HCT116 (cell line): Measurements from ENCODE around the gene TMEM165. TPM values are rescaled to one million over a fixed set of nuclear protein-coding genes. Genes with fewer than 3 reads are reported as not detected.

Experiments
- ATAC-seq: fragments of 200-7000 bp; cut with Tn5 transposase; 2 replicates; pipeline ENCODE4 v1.9.1; 2020; ENCODE audit warnings: mild to moderate bottlenecking, moderate library complexity
- BruUV-seq: library from RNA; stranded (reverse); fragments of 400-500 nt; replicated peaks from 2 replicates; lab custom pipeline; 2021; lab: Mats Ljungman, UMichigan
- CTCF ChIA-PET: fragments of 300-600 bp; sonication (Branson Sonifier 250); formaldehyde crosslinking; loops from one replicate; lab custom pipeline; 2021; ENCODE audit warnings: antibody characterized with exemption; lab: Charles Lee
- POLR2A ChIA-PET: fragments of 300-600, 350-600 bp; sonication (Branson Sonifier 250); formaldehyde crosslinking; loops from one replicate; lab custom pipeline; 2021; ENCODE audit warnings: antibody characterized with exemption; lab: Charles Lee
- RAD21 ChIA-PET, 2 experiments: fragments of 300-600 bp; sonication (Branson Sonifier 250); formaldehyde crosslinking; loops; one replicate each; lab custom pipeline; 2023; ENCODE audit warnings: low total read pairs in 2 of 2; ENCODE audit not compliant: uncharacterized antibody in 2 of 2, unreplicated experiment in 2 of 2, low non-redundant PET in 1 of 2; lab: Charles Lee
- DNase-seq: peaks from one replicate; pipeline ENCODE4 v3.0.0-alpha.2; 2010; ENCODE audit warnings: low read depth, low spot score
- H2AFZ ChIP-seq: fragments of 200-600 bp; shearing (Covaris generic), sonication (generic); 2 replicates; pipeline ENCODE4 v1.6.1; 2017; ENCODE audit warnings: low read depth, mixed run types, mixed read lengths, antibody characterized with exemption, low read length; ENCODE audit not compliant: poor library complexity, severe bottlenecking
- H3K27ac ChIP-seq: 2 replicates; pipeline ENCODE4 v1.5.1; 2012; ENCODE audit warnings: low read depth, low read length
- H3K27me3 ChIP-seq: fragments of 200-600 bp; sonication (generic); 2 replicates; pipeline ENCODE4 v1.6.1; 2016; ENCODE audit warnings: mixed run types, low read length, mixed read lengths; ENCODE audit not compliant: insufficient read depth
- H3K36me3 ChIP-seq, 2 experiments: fragments of 200-500 bp in 1 of 2; fragments of 200-600 bp in 1 of 2; sonication (Bioruptor generic) in 1 of 2; sonication (generic) in 1 of 2; 2 replicates each; pipeline versions ENCODE4 v1.5.1 to v1.6.1; 2014 to 2016; ENCODE audit warnings: low read length in 2 of 2, inconsistent platforms in 1 of 2, mixed read lengths in 1 of 2, mixed run types in 1 of 2; ENCODE audit not compliant: insufficient read depth in 2 of 2, control insufficient read depth in 1 of 2
- H3K4me1 ChIP-seq, 2 experiments: fragments of 200-600 bp in 1 of 2; sonication (generic) in 1 of 2; 2 replicates each; pipeline versions ENCODE4 v1.5.1 to v1.6.1; 2012 to 2017; ENCODE audit warnings: low read length in 2 of 2, inconsistent platforms in 1 of 2, mild to moderate bottlenecking in 1 of 2, mixed read lengths in 1 of 2, mixed run types in 1 of 2, moderate library complexity in 1 of 2; ENCODE audit not compliant: insufficient read depth in 2 of 2, control insufficient read depth in 1 of 2
- H3K4me2 ChIP-seq: fragments of 200-600 bp; sonication (generic); 2 replicates; pipeline ENCODE4 v1.6.1; 2017; ENCODE audit warnings: mixed run types, low read length, mixed read lengths
- H3K4me3 ChIP-seq, 2 experiments: fragments of 200-600 bp in 1 of 2; sonication (generic) in 1 of 2; replicated peaks in 1 of 2; 2 replicates each; pipeline ENCODE4 v1.5.1; 2011 to 2016; ENCODE audit warnings: low read length in 2 of 2, control low read depth in 1 of 2, low read depth in 1 of 2, mild to moderate bottlenecking in 1 of 2, mixed read lengths in 1 of 2, mixed run types in 1 of 2
- H3K79me2 ChIP-seq: fragments of 200-600 bp; sonication (generic); 2 replicates; pipeline ENCODE4 v1.6.1; 2017; ENCODE audit warnings: mild to moderate bottlenecking, mixed run types, low read length, moderate library complexity, mixed read lengths; ENCODE audit not compliant: insufficient read depth
- H3K9ac ChIP-seq: fragments of 200-600 bp; sonication (generic); 2 replicates; pipeline ENCODE4 v1.6.1; 2016; ENCODE audit warnings: low read length, mixed read lengths
- H3K9me2 ChIP-seq: fragments of 200-600 bp; sonication (generic), shearing (Covaris generic); 2 replicates; pipeline ENCODE4 v1.6.1; 2017; ENCODE audit warnings: mixed run types, mild to moderate bottlenecking, moderate library complexity; ENCODE audit not compliant: insufficient read depth
- H3K9me3 ChIP-seq, 2 experiments: fragments of 200-500 bp in 1 of 2; fragments of 200-600 bp in 1 of 2; sonication (Bioruptor generic) in 1 of 2; sonication (generic) in 1 of 2; 2 replicates each; pipeline ENCODE4 v1.6.1; 2014 to 2017; ENCODE audit warnings: low read length in 2 of 2, mixed read lengths in 2 of 2, inconsistent platforms in 1 of 2, low read depth in 1 of 2, mild to moderate bottlenecking in 1 of 2, mixed run types in 1 of 2, moderate library complexity in 1 of 2; ENCODE audit not compliant: control insufficient read depth in 1 of 2, insufficient read depth in 1 of 2
- H4K20me1 ChIP-seq: fragments of 200-600 bp; sonication (generic), shearing (Covaris generic); 2 replicates; pipeline ENCODE4 v1.6.1; 2017; ENCODE audit warnings: mixed run types, mild to moderate bottlenecking, moderate library complexity; ENCODE audit not compliant: insufficient read depth
- JUND ChIP-seq: IDR thresholded peaks from 2 replicates; pipeline ENCODE4 v1.6.1; 2012
- SRF ChIP-seq: IDR thresholded peaks from 2 replicates; pipeline ENCODE4 v1.6.1; 2012; ENCODE audit warnings: low read depth
- intact Hi-C: fragments of 100-400 bp; cut with micrococcal nuclease; formaldehyde crosslinking; loops from 2 replicates; pipeline ENCODE4 v1.10.0; 2022
- total RNA-seq: library from RNA; stranded (reverse); gene quantifications from one replicate; pipeline ENCODE4 v1.2.1, GENCODE V29; 2021; ENCODE audit not compliant: unreplicated experiment
- TF ChIP-seq, protein P1 (sequence below): IDR thresholded peaks from 2 replicates; pipeline ENCODE4 v1.6.1; 2012
- TF ChIP-seq, protein P2 (sequence below), 3 experiments: fragments of 200-600 bp in 1 of 3; sonication (generic) in 1 of 3; IDR thresholded peaks in 2 of 3; conservative IDR thresholded peaks in 1 of 3; 2 replicates each; pipeline ENCODE4 v1.5.1; 2012 to 2017; ENCODE audit warnings: low read depth in 2 of 3, low read length in 2 of 3, antibody characterized with exemption in 1 of 3, borderline replicate concordance in 1 of 3, control low read depth in 1 of 3, mild to moderate bottlenecking in 1 of 3, mixed read lengths in 1 of 3, mixed run types in 1 of 3, moderate library complexity in 1 of 3; ENCODE audit not compliant: insufficient read depth in 1 of 3
- TF ChIP-seq, protein P3 (sequence below): IDR thresholded peaks from 2 replicates; pipeline ENCODE4 v1.6.1; 2012

The TMEM165 gene
- total RNA-seq, 1 experiment from 2014 or later, result 60.7 TPM

- TF ChIP-seq, protein P1, sequence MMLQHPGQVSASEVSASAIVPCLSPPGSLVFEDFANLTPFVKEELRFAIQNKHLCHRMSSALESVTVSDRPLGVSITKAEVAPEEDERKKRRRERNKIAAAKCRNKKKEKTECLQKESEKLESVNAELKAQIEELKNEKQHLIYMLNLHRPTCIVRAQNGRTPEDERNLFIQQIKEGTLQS, result no peak
- TF ChIP-seq SRF, result no peak
Measured at GRCh38 chr4:55458164-55458563, 62.4 kb downstream of the TMEM165 start (continued).

GRCh38 chr4:55458611-55459010 lies 62.9 kb downstream of the TMEM165 start:
- H3K4me2 ChIP-seq, result peak overlapping the region; percentile 45
- H3K9ac ChIP-seq, result peak overlapping the region; percentile 15; the same call in 1 of the 2 replicates
- H2AFZ ChIP-seq, result no peak overlapping the region
- no peak for DNase-seq
- peaks cover 4% of the 10 kb centered on the region; the same call in 1 of the 2 replicates for H4K20me1 ChIP-seq
- no peaks in the 10 kb centered on the region for H3K27me3 ChIP-seq
- BruUV-seq, result no TSS peak
- H3K27ac ChIP-seq, result peak overlapping the region; percentile 7; the same call in 1 of the 2 replicates
- RAD21 ChIA-PET, result no interaction called here
- no peaks in the 10 kb centered on the region for H3K9me2 ChIP-seq
- intact Hi-C loops, result loop anchor here (5.0 kb wide), 1 partner anchor 89 kb away; the partner anchor contains the start of gene CLOCK
- H3K4me3 ChIP-seq, result no peak overlapping the region; a peak in 1 of 4 replicates
- TF ChIP-seq, protein P2, sequence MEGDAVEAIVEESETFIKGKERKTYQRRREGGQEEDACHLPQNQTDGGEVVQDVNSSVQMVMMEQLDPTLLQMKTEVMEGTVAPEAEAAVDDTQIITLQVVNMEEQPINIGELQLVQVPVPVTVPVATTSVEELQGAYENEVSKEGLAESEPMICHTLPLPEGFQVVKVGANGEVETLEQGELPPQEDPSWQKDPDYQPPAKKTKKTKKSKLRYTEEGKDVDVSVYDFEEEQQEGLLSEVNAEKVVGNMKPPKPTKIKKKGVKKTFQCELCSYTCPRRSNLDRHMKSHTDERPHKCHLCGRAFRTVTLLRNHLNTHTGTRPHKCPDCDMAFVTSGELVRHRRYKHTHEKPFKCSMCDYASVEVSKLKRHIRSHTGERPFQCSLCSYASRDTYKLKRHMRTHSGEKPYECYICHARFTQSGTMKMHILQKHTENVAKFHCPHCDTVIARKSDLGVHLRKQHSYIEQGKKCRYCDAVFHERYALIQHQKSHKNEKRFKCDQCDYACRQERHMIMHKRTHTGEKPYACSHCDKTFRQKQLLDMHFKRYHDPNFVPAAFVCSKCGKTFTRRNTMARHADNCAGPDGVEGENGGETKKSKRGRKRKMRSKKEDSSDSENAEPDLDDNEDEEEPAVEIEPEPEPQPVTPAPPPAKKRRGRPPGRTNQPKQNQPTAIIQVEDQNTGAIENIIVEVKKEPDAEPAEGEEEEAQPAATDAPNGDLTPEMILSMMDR (IDR thresholded peaks at IDR 0.05 in 2 of 3, conservative IDR thresholded peaks at IDR 0.05 in 1 of 3; ENCODE audit: borderline replicate concordance in 1 of 3, insufficient read depth in 1 of 3, low read depth in 2 of 3, low read length in 2 of 3), result no peak
- TF ChIP-seq SRF, result no peak
- TF ChIP-seq, protein P3, sequence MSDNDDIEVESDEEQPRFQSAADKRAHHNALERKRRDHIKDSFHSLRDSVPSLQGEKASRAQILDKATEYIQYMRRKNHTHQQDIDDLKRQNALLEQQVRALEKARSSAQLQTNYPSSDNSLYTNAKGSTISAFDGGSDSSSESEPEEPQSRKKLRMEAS, result 0 out of 2 replicates have a peak, but pooled peaks have one; percentile 4
- no peak for TF ChIP-seq JUND
- TF ChIP-seq, all 23 proteins: peak for 1
- Histone ChIP-seq H3K36me3 (peaks cover 2 to 3% of the 10 kb centered on the region in 2 experiments; a peak in 1 of 4 replicates), H3K9me3 (no peaks in the 10 kb centered on the region), H3K79me2 (no peaks in the 10 kb centered on the region), H3K4me1 (peaks cover 4 to 22% of the 10 kb centered on the region in 2 experiments; a peak in 3 of 4 replicates)
- POLR2A ChIA-PET, result no interaction called here
- CTCF ChIA-PET, result no interaction called here
- ATAC-seq, result peak; percentile 59; the same call in 1 of the 2 replicates
